ENCODE measurements around the gene PCTP. TPM values are rescaled to one million over a fixed set of nuclear protein-coding genes. Genes with fewer than 3 reads are reported as not detected.

PCTP gene
- total and polyA plus RNA-seq, 2 of the 4 experiments (the other 2 are of a cell fraction): 11.6 to 12.9 TPM

DNA sequence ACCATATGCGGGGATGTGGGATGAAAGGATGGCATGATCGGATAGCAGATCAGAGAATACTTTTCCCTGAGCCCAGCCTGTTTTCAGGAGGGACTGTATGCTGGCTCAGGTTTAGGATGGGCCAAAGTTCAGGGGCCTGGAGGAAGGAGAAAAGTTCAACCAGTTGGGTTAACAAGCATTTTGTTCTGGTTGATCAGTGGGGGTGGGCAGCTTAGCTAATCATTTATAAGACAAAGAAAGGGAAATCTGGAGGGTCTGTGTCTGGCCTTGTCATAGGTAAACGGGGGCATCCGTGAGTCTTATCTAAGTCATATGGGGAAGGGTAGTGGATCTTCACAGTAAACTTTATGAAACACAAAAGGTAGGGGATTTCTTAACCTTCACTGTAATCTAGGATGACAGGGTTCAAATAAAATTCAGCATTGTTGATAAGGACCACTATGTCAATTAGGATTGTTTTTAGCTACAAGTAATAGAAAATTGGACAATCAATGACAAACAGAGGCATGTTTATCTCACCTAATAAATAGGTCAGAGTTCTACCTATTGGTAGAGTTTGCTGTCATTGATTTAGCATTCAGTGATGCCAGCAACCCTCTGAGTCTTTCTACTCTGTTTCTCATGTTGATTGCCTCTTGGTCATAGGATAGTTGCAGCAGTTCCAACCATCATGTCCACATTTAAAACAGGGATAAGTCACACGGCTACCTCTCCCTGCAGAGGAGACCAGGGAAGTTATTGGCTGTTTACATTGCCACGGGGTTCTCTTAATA is 11.4 kb downstream of the PCTP start:
- Histone ChIP-seq H3K9me3 (ENCODE audit: control insufficient read depth, insufficient read depth, low read length) (no peaks in the 10 kb centered on the region), H4K8ac (ENCODE audit: low read depth in 2 of 2, low read length in 2 of 2) (no peak overlapping the region), H3K27me3 (ENCODE audit: control insufficient read depth, insufficient read depth, low read length) (no peaks in the 10 kb centered on the region), H2AK5ac (ENCODE audit: low read depth, low read length) (no peak overlapping the region), H3K9me1 (ENCODE audit: insufficient read depth, low read length) (no peaks in the 10 kb centered on the region; the same call in 1 of the 2 replicates), H3K4me1 (ENCODE audit: control insufficient read depth, insufficient read depth, low read length) (no peaks in the 10 kb centered on the region), H3K4ac (ENCODE audit: low read depth, low read length) (no peak overlapping the region), H2AK9ac (replicated peaks; ENCODE audit: low read depth, low read length, poor library complexity) (no peak overlapping the region), H3K79me1 (ENCODE audit: low read depth in 1 of 2, low read length in 2 of 2) (peaks cover 13 to 30% of the 10 kb centered on the region in 2 experiments), H4K5ac (ENCODE audit: low read depth, low read length) (no peak overlapping the region), H4K91ac (ENCODE audit: insufficient read depth, low read depth, low read length) (no peak overlapping the region), H2BK20ac (ENCODE audit: low read depth, low read length) (no peak overlapping the region), H2BK120ac (ENCODE audit: low read depth, low read length) (no peak overlapping the region), H3K4me3 (ENCODE audit: insufficient read depth, low read depth, low read length) (no peak overlapping the region), H3K27ac (ENCODE audit: insufficient read depth, low read length) (no peak overlapping the region), H3K4me2 (ENCODE audit: low read depth, low read length) (no peak overlapping the region), H2BK15ac (ENCODE audit: low read depth, low read length) (no peak overlapping the region), H3K36me3 (ENCODE audit: control insufficient read depth, insufficient read depth, low read length) (no peaks in the 10 kb centered on the region), H4K20me1 (ENCODE audit: insufficient read depth, low read length) (no peaks in the 10 kb centered on the region), H2AFZ (replicated peaks; ENCODE audit: low read length, poor library complexity) (no peak overlapping the region), H3K18ac (ENCODE audit: low read depth, low read length) (no peak overlapping the region), H2BK5ac (ENCODE audit: low read depth, low read length, poor library complexity, severe bottlenecking) (no peak overlapping the region), H3K56ac (ENCODE audit: extremely low read depth, insufficient read depth, low read length) (no peak overlapping the region), H3K23ac (ENCODE audit: low read depth, low read length) (no peak overlapping the region), H3K14ac (replicated peaks; ENCODE audit: low read depth, low read length) (no peak overlapping the region), H3K9ac (ENCODE audit: low read depth, low read length) (no peak overlapping the region)
- dilution Hi-C loops (cut with HindIII; ENCODE audit: low sequenced_read_pairs, unreplicated experiment) (no loop called here), in situ Hi-C loops (cut with MboI; ENCODE audit: low sequenced_read_pairs) (no loop called here), intact Hi-C loops (cut with micrococcal nuclease) (no loop called here)
- DNase-seq (no peak), ATAC-seq (ENCODE audit: low read depth) (no peak)
- CTCF ChIA-PET: no interaction called here
- WGBS, 2 experiments (ENCODE audit: extremely low coverage in 2 of 2, insufficient read length in 1 of 2): 83% methylated on average over 1 of the region's 6 CpGs; no CpG with 5 or more reads in 1 of the 2 experiments
- POLR2A ChIA-PET (ENCODE audit: unreplicated experiment): no interaction called here
- BruUV-seq (replicated peaks): no TSS peak
- TF ChIP-seq POLR2A (IDR thresholded peaks at IDR 0.05; ENCODE audit: low read depth, low read length) (no peak), MXI1 (IDR thresholded peaks at IDR 0.05; ENCODE audit: borderline replicate concordance, low read depth, low read length) (no peak), RFX5 (IDR thresholded peaks at IDR 0.05; ENCODE audit: low read depth, low read length) (no peak), CHD1 (IDR thresholded peaks at IDR 0.05; ENCODE audit: low read depth, low read length) (no peak), NFE2L2 (IDR thresholded peaks at IDR 0.05; ENCODE audit: low read depth, low read length) (no peak), MAFK (IDR thresholded peaks at IDR 0.05; ENCODE audit: low read depth, low read length) (no peak), CEBPB (IDR thresholded peaks at IDR 0.05; ENCODE audit: low read depth, low read length) (no peak), SMC3 (IDR thresholded peaks at IDR 0.05; ENCODE audit: low read depth, low read length) (no peak), BHLHE40 (IDR thresholded peaks at IDR 0.05; ENCODE audit: low read depth, low read length) (no peak)
- TF ChIP-seq, protein P1, sequence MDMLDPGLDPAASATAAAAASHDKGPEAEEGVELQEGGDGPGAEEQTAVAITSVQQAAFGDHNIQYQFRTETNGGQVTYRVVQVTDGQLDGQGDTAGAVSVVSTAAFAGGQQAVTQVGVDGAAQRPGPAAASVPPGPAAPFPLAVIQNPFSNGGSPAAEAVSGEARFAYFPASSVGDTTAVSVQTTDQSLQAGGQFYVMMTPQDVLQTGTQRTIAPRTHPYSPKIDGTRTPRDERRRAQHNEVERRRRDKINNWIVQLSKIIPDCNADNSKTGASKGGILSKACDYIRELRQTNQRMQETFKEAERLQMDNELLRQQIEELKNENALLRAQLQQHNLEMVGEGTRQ (IDR thresholded peaks at IDR 0.05; ENCODE audit: low read depth, low read length): no peak
- TF ChIP-seq, protein P2, sequence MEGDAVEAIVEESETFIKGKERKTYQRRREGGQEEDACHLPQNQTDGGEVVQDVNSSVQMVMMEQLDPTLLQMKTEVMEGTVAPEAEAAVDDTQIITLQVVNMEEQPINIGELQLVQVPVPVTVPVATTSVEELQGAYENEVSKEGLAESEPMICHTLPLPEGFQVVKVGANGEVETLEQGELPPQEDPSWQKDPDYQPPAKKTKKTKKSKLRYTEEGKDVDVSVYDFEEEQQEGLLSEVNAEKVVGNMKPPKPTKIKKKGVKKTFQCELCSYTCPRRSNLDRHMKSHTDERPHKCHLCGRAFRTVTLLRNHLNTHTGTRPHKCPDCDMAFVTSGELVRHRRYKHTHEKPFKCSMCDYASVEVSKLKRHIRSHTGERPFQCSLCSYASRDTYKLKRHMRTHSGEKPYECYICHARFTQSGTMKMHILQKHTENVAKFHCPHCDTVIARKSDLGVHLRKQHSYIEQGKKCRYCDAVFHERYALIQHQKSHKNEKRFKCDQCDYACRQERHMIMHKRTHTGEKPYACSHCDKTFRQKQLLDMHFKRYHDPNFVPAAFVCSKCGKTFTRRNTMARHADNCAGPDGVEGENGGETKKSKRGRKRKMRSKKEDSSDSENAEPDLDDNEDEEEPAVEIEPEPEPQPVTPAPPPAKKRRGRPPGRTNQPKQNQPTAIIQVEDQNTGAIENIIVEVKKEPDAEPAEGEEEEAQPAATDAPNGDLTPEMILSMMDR (conservative IDR thresholded peaks at IDR 0.05; ENCODE audit: low read depth, low read length): no peak

Data from IMR-90 (cell line).